Epithelial cell of proximal tubule (primary cell): Measurements from ENCODE around the gene RACGAP1. TPM values are rescaled to one million over a fixed set of nuclear protein-coding genes. Genes with fewer than 3 reads are reported as not detected.
"Not testable (repeated sequence)": the region's sequence is repeated elsewhere in the genome, so short reads cannot be mapped to it uniquely, and the experiment has no call there.

ENCODE experiments used
- DNase-seq: peaks from one replicate; pipeline ENCODE4 v3.0.0-alpha.2; 2011; ENCODE audit warnings: low read depth
- H3K4me3 ChIP-seq: 2 replicates; pipeline ENCODE4 v1.5.1; 2011; ENCODE audit warnings: low read depth, mild to moderate bottlenecking, low read length
- CTCF ChIP-seq: conservative IDR thresholded peaks from 2 replicates; pipeline ENCODE4 v1.5.1; 2012; ENCODE audit warnings: low read depth, mild to moderate bottlenecking, low read length
- total RNA-seq: library from RNA; depleted of rRNA; stranded (reverse); fragments of >200 nt; gene quantifications from 2 replicates; pipeline ENCODE4 v1.2.3, GENCODE V29; 2015

RACGAP1 gene
- total RNA-seq, 1 donor from 2014 or later, result 86.5 TPM

- TF ChIP-seq CTCF, result no peak
- no peak for DNase-seq
- H3K4me3 ChIP-seq, result no peak overlapping the region
These were observed 19.0 kb downstream of the RACGAP1 start for GRCh38 chr12:50006280-50006679.

- TF ChIP-seq CTCF, result no peak
- no peak overlapping the region for H3K4me3 ChIP-seq
- DNase-seq, result no peak
These were observed 20.1 kb downstream of the RACGAP1 start for GRCh38 chr12:50005175-50005574.

- no peak overlapping the region for H3K4me3 ChIP-seq
- no peak for TF ChIP-seq CTCF
- no peak for DNase-seq
These were observed 20.6 kb downstream of the RACGAP1 start for GRCh38 chr12:50004696-50005095.

- TF ChIP-seq CTCF, result no peak
- no peak for DNase-seq
- H3K4me3 ChIP-seq, result no peak overlapping the region
These were observed 21.7 kb downstream of the RACGAP1 start for GRCh38 chr12:50003595-50003994.

- peak; percentile 10 for TF ChIP-seq CTCF
- DNase-seq, result no peak
These were observed 26.8 kb downstream of the RACGAP1 start for GRCh38 chr12:49998453-49998852.

GRCh38 chr12:49990273-49990672 is 35.0 kb downstream of the RACGAP1 start:
- no peak for DNase-seq
- TF ChIP-seq CTCF, result no peak
- H3K4me3 ChIP-seq, result no peak overlapping the region

More at GRCh38 chr12:49998453-49998852, 26.8 kb downstream of the RACGAP1 start:
- no peak overlapping the region for H3K4me3 ChIP-seq

- DNase-seq, H3K4me3 ChIP-seq: not testable (repeated sequence)
These were observed 35.9 kb downstream of the RACGAP1 start for GRCh38 chr12:49989400-49989799.
